CD8-positive, alpha-beta memory T cell (primary cell): ENCODE data around the gene CACUL1. TPM values are rescaled to one million over a fixed set of nuclear protein-coding genes. Genes with fewer than 3 reads are reported as not detected.

Experiments used
- CTCF ChIA-PET: fragments of 350-600 bp; sonication (Branson Sonifier 250); formaldehyde crosslinking; loops from one replicate; lab custom pipeline; 2021; ENCODE audit warnings: antibody characterized with exemption; lab: Charles Lee
- POLR2A ChIA-PET: fragments of 350-600 bp; sonication (Branson Sonifier 250); formaldehyde crosslinking; loops from one replicate; lab custom pipeline; 2021; ENCODE audit warnings: antibody characterized with exemption; lab: Charles Lee
- DNase-seq, 5 donors: peaks; one replicate each; pipeline versions ENCODE4 v3.0.0 to v3.0.0-alpha.2; 2020 to 2022; ENCODE audit warnings: mixed read lengths in 1 of 5
- H3K27ac ChIP-seq: one replicate; pipeline ENCODE4 v1.7.0; 2013; ENCODE audit warnings: low read depth, mild to moderate bottlenecking, low read length, moderate library complexity
- H3K27me3 ChIP-seq: 2 replicates; pipeline ENCODE4 v1.7.0; 2013; ENCODE audit warnings: low read length, mild to moderate bottlenecking; ENCODE audit not compliant: insufficient read depth, poor library complexity, severe bottlenecking
- H3K36me3 ChIP-seq: 2 replicates; pipeline ENCODE4 v1.7.0; 2013; ENCODE audit warnings: mild to moderate bottlenecking, low read length, moderate library complexity; ENCODE audit not compliant: insufficient read depth
- H3K4me1 ChIP-seq: 2 replicates; pipeline ENCODE4 v1.7.0; 2013; ENCODE audit warnings: mild to moderate bottlenecking, low read length, moderate library complexity; ENCODE audit not compliant: insufficient read depth
- H3K4me3 ChIP-seq: 2 replicates; pipeline ENCODE4 v1.7.0; 2013; ENCODE audit warnings: mild to moderate bottlenecking, low read length
- H3K9me3 ChIP-seq: 2 replicates; pipeline ENCODE4 v1.7.0; 2013; ENCODE audit warnings: mild to moderate bottlenecking, low read length
- H3K27ac Mint-ChIP-seq, 8 donors: one replicate each; pipeline ENCODE4 v1.8.0; 2020 to 2021; ENCODE audit warnings: mixed read lengths in 8 of 8, mild to moderate bottlenecking in 6 of 8, inconsistent platforms in 3 of 8, moderate library complexity in 3 of 8
- H3K27me3 Mint-ChIP-seq, 2 donors: one replicate each; pipeline ENCODE4 v1.8.0; 2020 to 2021; ENCODE audit warnings: mixed read lengths in 2 of 2, mild to moderate bottlenecking in 1 of 2, moderate library complexity in 1 of 2
- H3K36me3 Mint-ChIP-seq, 3 donors: one replicate each; pipeline ENCODE4 v1.8.0; 2020 to 2021; ENCODE audit warnings: mixed read lengths in 3 of 3, inconsistent platforms in 1 of 3, mild to moderate bottlenecking in 1 of 3
- H3K4me1 Mint-ChIP-seq, 3 donors: one replicate each; pipeline ENCODE4 v1.8.0; 2020 to 2021; ENCODE audit warnings: mixed read lengths in 3 of 3, inconsistent platforms in 1 of 3, mild to moderate bottlenecking in 1 of 3
- H3K4me3 Mint-ChIP-seq, 7 donors: one replicate each; pipeline ENCODE4 v1.8.0; 2020 to 2021; ENCODE audit warnings: mixed read lengths in 7 of 7, mild to moderate bottlenecking in 6 of 7, moderate library complexity in 4 of 7, inconsistent platforms in 2 of 7
- H3K9me3 Mint-ChIP-seq, 5 donors: one replicate each; pipeline ENCODE4 v1.8.0; 2020 to 2022; ENCODE audit warnings: mixed read lengths in 5 of 5, mild to moderate bottlenecking in 3 of 5, moderate library complexity in 2 of 5, inconsistent platforms in 1 of 5
- polyA plus RNA-seq: library from polyadenylated mRNA; unstranded; fragments of 300-500 nt; fragmentation: Illumina TruSeq; gene quantifications from one replicate; pipeline ENCODE4 v1.2.3, GENCODE V29; 2021
- total RNA-seq, 2 experiments: library from RNA; stranded (reverse); gene quantifications; one replicate each; pipeline ENCODE4 v1.2.3, GENCODE V29; 2021

Gene CACUL1
- total and polyA plus RNA-seq, 3 experiments from 2014 or later: 29.0 to 39.2 (median 31.3) TPM

- Histone ChIP-seq H3K36me3 (no peaks in the 10 kb centered on the region), H3K27ac (no peak overlapping the region), H3K4me3 (no peak overlapping the region), H3K9me3 (no peaks in the 10 kb centered on the region), H3K27me3 (no peaks in the 10 kb centered on the region), H3K4me1 (peaks cover 58% of the 10 kb centered on the region)
- CTCF ChIA-PET: interaction anchor here (1.0 kb wide), 2 partner anchors 25 to 161 kb away, joined by 3 read pairs; partner anchors contain the start of gene CACUL1
- DNase-seq: no peak
- peak overlapping the region; percentile 47 to 83 (median 76) for H3K27ac Mint-ChIP-seq
- H3K4me1 Mint-ChIP-seq: peaks cover 50 to 68% (median 59%) of the 10 kb centered on the region in 3 donors
- H3K9me3 Mint-ChIP-seq: no peaks in the 10 kb centered on the region
- POLR2A ChIA-PET: interaction anchor here (0.6 to 1.2 kb wide), 3 partner anchors 14 to 161 kb away, joined by 3 to 7 read pairs (median 7); partner anchors contain the start of gene CACUL1
- H3K36me3 Mint-ChIP-seq: peaks cover 0 to 31% (median 5%) of the 10 kb centered on the region in 3 donors
- peak overlapping the region in 5 of 7 donors; percentile 5 to 50 (median 39) for H3K4me3 Mint-ChIP-seq
- H3K27me3 Mint-ChIP-seq: no peaks in the 10 kb centered on the region
These were observed 25.6 kb downstream of the CACUL1 start for GRCh38 chr10:118729200-118729599.

- Mint-ChIP-seq H3K36me3 (peaks cover 0 to 34% (median 5%) of the 10 kb centered on the region in 3 donors), H3K27ac (no peak overlapping the region), H3K4me3 (no peak overlapping the region), H3K4me1 (peaks cover 20 to 36% (median 30%) of the 10 kb centered on the region in 3 donors), H3K27me3 (no peaks in the 10 kb centered on the region), H3K9me3 (no peaks in the 10 kb centered on the region)
- H3K4me3 ChIP-seq: no peak overlapping the region
- no peaks in the 10 kb centered on the region for H3K27me3 ChIP-seq
- no peak overlapping the region for H3K27ac ChIP-seq
- POLR2A ChIA-PET: no interaction called here
- peaks cover 26% of the 10 kb centered on the region for H3K4me1 ChIP-seq
- H3K9me3 ChIP-seq: no peaks in the 10 kb centered on the region
- DNase-seq: no peak
- no peaks in the 10 kb centered on the region for H3K36me3 ChIP-seq
- CTCF ChIA-PET: no interaction called here
These were observed 28.8 kb downstream of the CACUL1 start for GRCh38 chr10:118725886-118726500.

- H3K9me3 ChIP-seq: no peaks in the 10 kb centered on the region
- H3K27ac ChIP-seq: no peak overlapping the region
- Mint-ChIP-seq H3K9me3 (no peaks in the 10 kb centered on the region), H3K27ac (peak overlapping the region in 1 of 8 donors; percentile 12), H3K36me3 (peaks cover 0 to 35% (median 7%) of the 10 kb centered on the region in 3 donors), H3K27me3 (no peaks in the 10 kb centered on the region), H3K4me1 (peaks cover 2 to 15% (median 13%) of the 10 kb centered on the region in 3 donors), H3K4me3 (no peak overlapping the region)
- no peaks in the 10 kb centered on the region for H3K27me3 ChIP-seq
- CTCF ChIA-PET: interaction anchor here (1.1 kb wide), 1 partner anchor 96 kb away, joined by 3 read pairs; no protein-coding TSS in a partner anchor
- H3K4me3 ChIP-seq: no peak overlapping the region
- DNase-seq: no peak
- no peaks in the 10 kb centered on the region for H3K36me3 ChIP-seq
- POLR2A ChIA-PET: no interaction called here
- H3K4me1 ChIP-seq: peaks cover 4% of the 10 kb centered on the region
These were observed 31.3 kb downstream of the CACUL1 start for GRCh38 chr10:118723466-118723865.

GRCh38 chr10:118721539-118721876, 33.3 kb downstream of the CACUL1 start:
- CTCF ChIA-PET: interaction anchor here (0.6 to 2.4 kb wide), 10 partner anchors 9 to 153 kb away, joined by 3 to 22 read pairs (median 3); no protein-coding TSS in a partner anchor
- no peak overlapping the region for H3K4me3 Mint-ChIP-seq
- Histone ChIP-seq H3K27ac (no peak overlapping the region), H3K4me3 (no peak overlapping the region), H3K4me1 (peaks cover 7% of the 10 kb centered on the region), H3K27me3 (no peaks in the 10 kb centered on the region), H3K9me3 (no peaks in the 10 kb centered on the region), H3K36me3 (no peaks in the 10 kb centered on the region)
- peaks cover 0 to 13% (median 12%) of the 10 kb centered on the region in 3 donors for H3K4me1 Mint-ChIP-seq
- no peak for DNase-seq
- no peaks in the 10 kb centered on the region for H3K9me3 Mint-ChIP-seq
- peaks cover 0 to 33% (median 7%) of the 10 kb centered on the region in 3 donors for H3K36me3 Mint-ChIP-seq
- POLR2A ChIA-PET: interaction anchor here (0.7 kb wide), 1 partner anchor 153 kb away, joined by 3 read pairs; no protein-coding TSS in a partner anchor
- H3K27ac Mint-ChIP-seq: peak overlapping the region in 1 of 8 donors; percentile 14
- no peaks in the 10 kb centered on the region for H3K27me3 Mint-ChIP-seq

- ChIA-PET CTCF (interaction anchor here (0.6 to 4.7 kb wide), 13 partner anchors 8 to 153 kb away, joined by 3 to 52 read pairs (median 3); no protein-coding TSS in a partner anchor), POLR2A (interaction anchor here (0.7 kb wide), 1 partner anchor 153 kb away, joined by 3 read pairs; no protein-coding TSS in a partner anchor)
- H3K4me3 Mint-ChIP-seq: no peak overlapping the region
- no peaks in the 10 kb centered on the region for H3K27me3 Mint-ChIP-seq
- DNase-seq: peak; percentile 24 to 61 (median 54)
- H3K36me3 Mint-ChIP-seq: peaks cover 0 to 29% (median 4%) of the 10 kb centered on the region in 3 donors
- no peak overlapping the region for H3K27ac ChIP-seq
- no peaks in the 10 kb centered on the region for H3K9me3 ChIP-seq
- H3K36me3 ChIP-seq: no peaks in the 10 kb centered on the region
- no peaks in the 10 kb centered on the region for H3K9me3 Mint-ChIP-seq
- H3K4me1 ChIP-seq: peaks cover 7% of the 10 kb centered on the region
- H3K4me1 Mint-ChIP-seq: peaks cover 0 to 13% (median 6%) of the 10 kb centered on the region in 3 donors
- H3K4me3 ChIP-seq: no peak overlapping the region
- no peaks in the 10 kb centered on the region for H3K27me3 ChIP-seq
- H3K27ac Mint-ChIP-seq: no peak overlapping the region
These were observed 33.9 kb downstream of the CACUL1 start for GRCh38 chr10:118720685-118721538.

GRCh38 chr10:118714366-118714765, 40.4 kb downstream of the CACUL1 start:
- CTCF ChIA-PET: interaction anchor here (1.2 kb wide), 1 partner anchor 146 kb away, joined by 3 read pairs; no protein-coding TSS in a partner anchor

GRCh38 chr10:118712930-118713634, 41.7 kb downstream of the CACUL1 start:
- no peak overlapping the region for H3K27ac Mint-ChIP-seq
- ChIA-PET CTCF (interaction anchor here (1.2 to 1.3 kb wide), 3 partner anchors 8 to 145 kb away, joined by 3 to 4 read pairs (median 3); no protein-coding TSS in a partner anchor), POLR2A (interaction anchor here (0.5 to 0.6 kb wide), 2 partner anchors 23 to 92 kb away, joined by 3 read pairs; no protein-coding TSS in a partner anchor)
- no peak overlapping the region for H3K27ac ChIP-seq
- H3K9me3 Mint-ChIP-seq: no peaks in the 10 kb centered on the region
- H3K27me3 ChIP-seq: no peaks in the 10 kb centered on the region
- no peaks in the 10 kb centered on the region for H3K9me3 ChIP-seq
- no peak overlapping the region for H3K4me3 Mint-ChIP-seq
- no peak overlapping the region for H3K4me3 ChIP-seq
- H3K36me3 Mint-ChIP-seq: peaks cover 0 to 17% (median 3%) of the 10 kb centered on the region in 3 donors
- H3K4me1 ChIP-seq: peaks cover 3% of the 10 kb centered on the region
- H3K27me3 Mint-ChIP-seq: no peaks in the 10 kb centered on the region
- peaks cover 4 to 15% (median 11%) of the 10 kb centered on the region in 3 donors for H3K4me1 Mint-ChIP-seq
- DNase-seq: no peak
- H3K36me3 ChIP-seq: no peaks in the 10 kb centered on the region

More at GRCh38 chr10:118714366-118714765, 40.4 kb downstream of the CACUL1 start:
- Mint-ChIP-seq H3K27ac (no peak overlapping the region), H3K4me3 (no peak overlapping the region), H3K4me1 (peaks cover 4 to 11% (median 11%) of the 10 kb centered on the region in 3 donors), H3K27me3 (no peaks in the 10 kb centered on the region), H3K9me3 (no peaks in the 10 kb centered on the region), H3K36me3 (peaks cover 0 to 21% (median 4%) of the 10 kb centered on the region in 3 donors)
- Histone ChIP-seq H3K4me3 (no peak overlapping the region), H3K27ac (no peak overlapping the region), H3K9me3 (no peaks in the 10 kb centered on the region), H3K36me3 (no peaks in the 10 kb centered on the region), H3K4me1 (peaks cover 3% of the 10 kb centered on the region), H3K27me3 (no peaks in the 10 kb centered on the region)
- POLR2A ChIA-PET: no interaction called here
- no peak for DNase-seq
